Neuron (in vitro differentiated cells): ENCODE measurements around the gene MAEA.

Experiments
- H2AFZ ChIP-seq: one replicate; pipeline ENCODE4 v1.6.1; 2013; ENCODE audit warnings: low read depth, mild to moderate bottlenecking, inconsistent platforms, low read length, moderate library complexity
- H3K27me3 ChIP-seq: one replicate; pipeline ENCODE4 v1.6.1; 2013; ENCODE audit warnings: low read length; ENCODE audit not compliant: insufficient read depth
- H3K36me3 ChIP-seq: one replicate; pipeline ENCODE4 v1.6.1; 2013; ENCODE audit warnings: low read length; ENCODE audit not compliant: insufficient read depth
- H3K4me1 ChIP-seq: one replicate; pipeline ENCODE4 v1.6.1; 2013; ENCODE audit warnings: low read length; ENCODE audit not compliant: insufficient read depth
- H3K4me3 ChIP-seq: 2 replicates; pipeline ENCODE4 v1.5.1; 2013; ENCODE audit warnings: mild to moderate bottlenecking, low read length, moderate library complexity
- H3K9me3 ChIP-seq: one replicate; pipeline ENCODE4 v1.6.1; 2013; ENCODE audit warnings: low read length

The MAEA gene

DNA sequence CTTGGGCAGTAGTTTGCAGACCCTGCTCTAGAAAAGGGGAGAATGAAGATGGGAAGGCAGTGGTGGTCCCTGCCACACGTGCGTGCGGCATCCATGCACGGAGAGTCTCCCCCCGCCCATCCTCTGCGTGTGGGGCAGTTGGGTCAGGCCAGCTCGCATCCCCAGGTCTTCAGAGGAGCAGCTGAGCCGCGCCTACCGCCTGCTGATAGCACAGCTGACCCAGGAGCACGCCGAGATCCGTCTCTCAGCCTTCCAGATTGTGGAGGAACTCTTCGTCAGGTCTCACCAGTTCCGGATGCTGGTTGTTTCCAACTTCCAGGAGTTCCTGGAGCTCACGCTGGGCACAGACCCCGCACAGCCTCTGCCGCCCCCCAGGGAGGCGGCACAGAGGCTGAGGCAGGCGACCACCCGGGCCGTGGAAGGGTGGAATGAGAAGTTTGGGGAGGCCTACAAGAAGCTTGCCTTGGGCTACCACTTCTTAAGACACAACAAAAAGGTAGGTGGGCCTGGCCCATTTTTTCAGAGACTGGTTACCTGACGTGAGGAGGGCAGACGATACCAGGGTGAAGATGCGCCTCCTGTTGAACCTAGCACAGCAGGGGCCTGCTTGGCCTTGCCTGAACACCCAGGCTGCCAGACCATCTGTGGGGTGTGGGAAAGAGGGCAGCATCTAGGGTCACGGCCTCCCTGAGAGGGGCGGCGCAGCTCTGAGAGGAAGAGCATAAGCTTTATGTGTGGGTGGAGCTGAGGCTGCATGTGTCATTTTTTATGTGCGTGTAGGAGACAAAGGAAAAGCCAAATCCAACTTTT, 59.9 kb downstream of the MAEA start:
- no peaks in the 10 kb centered on the region for H3K9me3 ChIP-seq
- peaks cover 19% of the 10 kb centered on the region for H3K4me1 ChIP-seq
- no peak overlapping the region for H3K4me3 ChIP-seq
- peaks cover 19% of the 10 kb centered on the region for H3K36me3 ChIP-seq
- no peaks in the 10 kb centered on the region for H3K27me3 ChIP-seq
- no peak overlapping the region for H2AFZ ChIP-seq

DNA sequence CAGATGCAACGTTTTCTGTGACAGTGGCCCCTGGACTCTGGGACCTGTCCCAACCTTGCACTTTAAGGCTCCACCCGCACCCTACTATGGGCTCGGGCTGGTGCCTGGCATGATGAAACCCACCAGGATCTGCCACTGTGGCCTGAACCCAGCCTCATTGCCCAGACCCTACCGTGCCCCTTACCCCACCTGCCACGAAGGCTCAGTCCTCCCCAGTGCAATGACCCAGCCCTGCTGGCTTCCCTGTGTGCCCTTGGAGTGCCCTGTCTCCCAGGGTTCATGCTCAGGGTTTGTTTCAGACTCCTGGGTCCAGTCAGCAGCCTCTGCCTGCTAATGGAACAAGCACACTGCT, 60.5 kb downstream of the MAEA start:
- Histone ChIP-seq H3K36me3 (peaks cover 19% of the 10 kb centered on the region), H3K4me3 (no peak overlapping the region), H3K9me3 (no peaks in the 10 kb centered on the region)

DNA sequence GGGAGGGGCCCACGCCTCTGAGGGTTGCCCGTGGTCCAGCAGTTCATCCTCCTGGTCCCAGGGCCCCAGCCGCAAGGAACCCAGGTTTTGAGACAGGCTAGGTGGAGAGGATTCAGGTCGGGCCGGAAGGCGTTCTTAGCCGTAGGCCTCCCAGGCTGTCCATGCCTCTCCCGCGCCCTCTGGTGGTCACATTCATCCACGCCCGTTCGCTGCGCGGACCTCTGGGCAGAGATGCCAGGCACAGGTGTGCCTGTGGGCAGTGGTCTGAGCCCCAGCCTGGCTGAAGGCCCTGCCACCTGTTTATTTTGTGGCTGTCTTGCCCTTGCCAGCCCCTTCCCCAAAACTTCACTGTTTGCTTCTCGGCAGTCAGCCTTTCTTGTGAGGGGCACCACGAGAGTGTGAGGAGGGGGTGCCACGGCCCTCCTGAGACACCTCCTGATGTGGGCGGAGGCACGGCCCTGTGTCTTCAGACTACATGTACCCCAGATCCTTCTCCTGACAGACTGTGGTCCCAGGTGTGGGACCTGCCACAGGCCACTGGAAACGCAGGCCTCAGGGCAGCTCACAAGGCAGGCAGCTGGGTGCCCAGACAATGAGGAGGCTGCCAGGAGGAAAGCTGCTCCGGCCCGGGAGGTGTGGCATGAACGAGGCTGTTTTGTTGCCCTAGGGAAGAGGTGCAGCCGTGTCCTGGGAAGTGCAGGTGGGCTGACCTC, 62.3 kb downstream of the MAEA start:
- Histone ChIP-seq H3K4me1 (peaks cover 15% of the 10 kb centered on the region), H3K27me3 (no peaks in the 10 kb centered on the region), H3K4me3 (no peak overlapping the region), H3K36me3 (peaks cover 21% of the 10 kb centered on the region), H3K9me3 (no peaks in the 10 kb centered on the region), H2AFZ (no peak overlapping the region)

More for the DNA sequence above, 60.5 kb downstream of the MAEA start:
- H3K27me3 ChIP-seq: no peaks in the 10 kb centered on the region
- H3K4me1 ChIP-seq: peaks cover 19% of the 10 kb centered on the region
- no peak overlapping the region for H2AFZ ChIP-seq

GRCh38 chr4:1352567-1352900, 62.8 kb downstream of the MAEA start:
- Histone ChIP-seq H3K27me3 (no peaks in the 10 kb centered on the region), H3K4me3 (no peak overlapping the region), H3K36me3 (peaks cover 24% of the 10 kb centered on the region), H3K4me1 (peaks cover 15% of the 10 kb centered on the region), H3K9me3 (no peaks in the 10 kb centered on the region), H2AFZ (no peak overlapping the region)

DNA sequence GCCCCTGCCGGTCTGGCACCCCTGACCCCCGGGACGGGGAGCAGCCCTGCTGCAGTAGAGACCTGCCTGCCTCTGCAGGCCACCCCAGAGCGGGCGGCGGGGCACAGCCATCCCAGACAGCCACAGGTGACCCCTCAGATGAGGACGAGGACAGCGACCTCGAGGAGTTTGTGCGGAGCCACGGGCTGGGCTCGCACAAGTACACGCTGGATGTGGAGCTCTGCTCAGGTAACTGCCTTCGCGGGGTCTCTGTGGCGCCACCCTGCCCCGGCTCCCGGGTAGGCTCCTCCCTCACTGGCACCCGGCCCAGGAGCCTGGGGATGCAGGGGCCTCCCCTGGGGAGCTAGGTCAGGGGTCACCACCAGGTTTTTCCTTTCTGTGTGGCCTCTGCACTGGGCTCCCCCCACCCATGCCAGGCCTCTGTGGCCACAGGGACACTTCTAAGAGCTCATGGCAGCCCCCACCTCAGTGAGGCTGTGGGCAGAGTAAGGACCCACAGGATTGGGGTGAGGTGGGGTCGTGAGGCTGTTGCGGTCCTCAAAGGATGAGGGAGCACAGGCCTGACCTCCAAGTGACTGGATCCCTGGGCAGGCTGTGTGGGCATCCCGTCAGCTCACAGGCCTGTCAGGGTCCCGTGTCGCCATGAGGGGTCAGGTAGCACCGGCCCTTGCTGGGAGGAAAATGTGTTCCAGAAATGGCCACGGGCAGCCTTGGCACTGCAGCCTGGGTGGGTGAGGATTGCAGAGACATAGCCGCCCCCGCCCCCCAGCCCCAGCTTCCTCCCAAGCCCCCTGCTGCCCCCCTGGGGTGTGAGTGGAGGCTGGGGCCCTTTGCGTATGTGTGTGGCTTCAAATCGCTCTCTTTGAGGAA, 63.7 kb downstream of the MAEA start:
- H3K4me1 ChIP-seq: peaks cover 7% of the 10 kb centered on the region
- no peak overlapping the region for H3K4me3 ChIP-seq
- H3K36me3 ChIP-seq: peaks cover 25% of the 10 kb centered on the region
- H3K27me3 ChIP-seq: no peaks in the 10 kb centered on the region
- no peak overlapping the region for H2AFZ ChIP-seq
- H3K9me3 ChIP-seq: no peaks in the 10 kb centered on the region

DNA sequence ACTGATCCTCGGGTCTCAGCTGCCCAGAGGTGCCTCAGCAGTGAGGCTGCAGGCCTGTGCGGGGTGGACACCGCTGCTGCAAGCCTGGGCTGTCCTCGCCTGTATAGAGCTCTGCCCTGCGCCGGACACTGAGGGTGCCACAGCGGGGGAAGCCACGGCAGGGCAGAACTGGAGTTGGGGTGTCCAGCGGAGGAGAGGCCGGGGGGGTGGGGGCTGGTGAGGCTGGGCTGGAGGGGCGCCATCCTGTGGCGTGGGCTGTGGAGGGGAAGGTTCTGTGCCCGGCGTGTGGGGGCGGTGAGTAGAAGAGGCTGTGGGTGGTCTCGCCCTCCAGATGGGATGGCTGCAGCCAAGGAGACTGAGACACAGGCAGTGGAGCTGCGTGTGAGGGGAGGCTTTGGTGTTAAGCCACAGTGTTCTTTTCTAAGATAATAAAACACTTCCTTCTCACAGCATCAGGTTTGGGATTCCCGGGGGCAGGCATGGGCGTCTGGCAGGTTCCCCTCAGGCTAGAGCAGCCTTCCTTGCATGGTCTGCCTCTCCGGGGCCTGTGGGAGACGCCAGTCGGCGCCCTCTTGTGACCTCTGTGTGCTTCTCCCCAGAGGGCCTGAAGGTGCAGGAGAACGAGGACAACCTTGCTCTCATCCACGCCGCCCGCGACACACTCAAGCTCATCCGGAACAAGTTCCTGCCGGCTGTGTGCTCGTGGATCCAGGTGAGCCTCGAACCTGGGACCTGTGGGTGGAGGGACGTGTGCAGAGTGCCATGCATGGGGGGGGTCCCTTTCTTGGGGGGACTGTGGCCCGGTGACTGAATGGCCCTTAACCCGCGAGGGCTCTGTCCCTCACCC, 64.7 kb downstream of the MAEA start:
- H3K9me3 ChIP-seq: no peaks in the 10 kb centered on the region
- H3K27me3 ChIP-seq: no peaks in the 10 kb centered on the region
- no peak overlapping the region for H3K4me3 ChIP-seq
- H3K36me3 ChIP-seq: peaks cover 25% of the 10 kb centered on the region
- peaks cover 3% of the 10 kb centered on the region for H3K4me1 ChIP-seq
- no peak overlapping the region for H2AFZ ChIP-seq

DNA sequence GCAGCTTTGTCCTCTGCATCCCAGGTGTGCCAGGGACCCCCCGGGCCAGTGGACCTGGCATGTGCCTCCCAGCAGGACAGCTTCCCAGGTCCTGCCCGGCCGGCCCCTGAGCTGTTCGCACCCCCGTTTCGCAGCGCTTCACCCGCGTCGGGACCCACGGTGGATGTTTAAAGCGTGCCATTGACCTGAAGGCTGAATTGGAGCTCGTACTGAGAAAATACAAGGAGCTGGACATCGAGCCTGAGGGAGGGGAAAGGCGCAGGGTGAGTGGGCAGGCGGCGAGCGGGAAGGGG, 65.2 kb downstream of the MAEA start:
- no peaks in the 10 kb centered on the region for H3K4me1 ChIP-seq
- no peaks in the 10 kb centered on the region for H3K9me3 ChIP-seq
- H3K4me3 ChIP-seq: no peak overlapping the region
- H3K27me3 ChIP-seq: no peaks in the 10 kb centered on the region
- peaks cover 22% of the 10 kb centered on the region for H3K36me3 ChIP-seq
- no peak overlapping the region for H2AFZ ChIP-seq

DNA sequence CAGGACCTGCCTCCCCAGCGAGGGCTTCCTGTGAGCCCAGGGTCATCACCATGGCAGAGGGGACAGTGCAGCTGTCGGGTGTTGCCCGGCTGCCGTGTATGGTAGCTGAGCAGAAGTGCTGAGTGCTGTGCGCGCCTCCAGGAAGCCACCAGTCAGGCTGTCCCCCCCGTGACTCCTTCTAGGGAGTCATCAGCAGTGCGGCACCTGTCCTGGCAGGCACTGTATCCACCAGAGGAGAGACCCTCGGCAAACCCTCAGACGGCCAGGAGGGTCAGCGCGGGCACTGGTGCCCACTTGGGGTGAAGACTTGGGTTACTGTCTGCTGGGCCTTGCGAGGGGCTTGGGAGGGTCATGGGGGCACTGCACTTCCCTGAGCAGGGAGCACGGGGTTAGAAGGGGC, 65.7 kb downstream of the MAEA start:
- Histone ChIP-seq H3K36me3 (peaks cover 18% of the 10 kb centered on the region), H2AFZ (no peak overlapping the region), H3K4me3 (no peak overlapping the region), H3K9me3 (no peaks in the 10 kb centered on the region), H3K27me3 (no peaks in the 10 kb centered on the region), H3K4me1 (no peaks in the 10 kb centered on the region)

DNA sequence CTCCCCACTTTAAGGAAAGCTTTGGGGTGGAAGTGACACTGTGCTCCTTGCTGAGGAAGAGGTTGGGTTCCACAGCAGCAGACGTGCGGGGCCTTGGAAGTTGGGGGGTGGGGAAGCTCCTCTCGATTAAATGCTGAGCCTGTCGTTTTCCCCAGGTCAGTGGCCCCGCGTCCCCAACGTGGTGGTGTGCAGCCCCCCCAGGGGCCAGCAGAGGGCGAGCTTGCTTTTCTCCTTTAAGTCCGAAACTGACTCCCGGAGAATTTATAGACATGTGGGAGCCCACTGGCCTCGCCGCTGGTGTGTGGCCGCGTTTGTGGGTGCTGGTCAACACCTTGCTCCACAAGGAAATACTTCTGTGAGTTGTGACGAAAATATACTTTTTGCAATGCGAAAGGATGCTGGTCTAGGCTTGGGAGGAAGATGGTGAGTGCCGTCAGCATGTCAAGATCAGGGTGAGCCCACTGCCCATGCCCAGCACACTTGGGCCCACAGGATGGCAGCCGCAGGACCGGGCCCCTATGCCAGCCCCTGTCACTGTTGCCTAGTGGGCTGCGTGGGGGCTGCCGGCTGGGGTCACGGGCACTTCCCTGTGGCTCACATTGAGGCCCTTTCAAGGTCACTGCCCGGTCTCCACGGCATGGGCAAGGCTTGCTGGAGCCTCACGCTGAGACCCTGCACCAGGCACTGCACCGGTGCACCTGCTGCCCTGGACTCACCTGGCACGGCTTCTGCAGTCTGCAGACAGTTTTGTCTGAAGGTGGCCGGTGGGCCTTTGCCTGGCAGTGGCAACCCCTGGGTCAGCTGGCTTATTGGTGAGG, 66.7 kb downstream of the MAEA start:
- H3K4me1 ChIP-seq: no peaks in the 10 kb centered on the region
- no peak overlapping the region for H3K4me3 ChIP-seq
- no peak overlapping the region for H2AFZ ChIP-seq
- H3K36me3 ChIP-seq: peaks cover 14% of the 10 kb centered on the region
- H3K27me3 ChIP-seq: no peaks in the 10 kb centered on the region
- H3K9me3 ChIP-seq: no peaks in the 10 kb centered on the region

DNA sequence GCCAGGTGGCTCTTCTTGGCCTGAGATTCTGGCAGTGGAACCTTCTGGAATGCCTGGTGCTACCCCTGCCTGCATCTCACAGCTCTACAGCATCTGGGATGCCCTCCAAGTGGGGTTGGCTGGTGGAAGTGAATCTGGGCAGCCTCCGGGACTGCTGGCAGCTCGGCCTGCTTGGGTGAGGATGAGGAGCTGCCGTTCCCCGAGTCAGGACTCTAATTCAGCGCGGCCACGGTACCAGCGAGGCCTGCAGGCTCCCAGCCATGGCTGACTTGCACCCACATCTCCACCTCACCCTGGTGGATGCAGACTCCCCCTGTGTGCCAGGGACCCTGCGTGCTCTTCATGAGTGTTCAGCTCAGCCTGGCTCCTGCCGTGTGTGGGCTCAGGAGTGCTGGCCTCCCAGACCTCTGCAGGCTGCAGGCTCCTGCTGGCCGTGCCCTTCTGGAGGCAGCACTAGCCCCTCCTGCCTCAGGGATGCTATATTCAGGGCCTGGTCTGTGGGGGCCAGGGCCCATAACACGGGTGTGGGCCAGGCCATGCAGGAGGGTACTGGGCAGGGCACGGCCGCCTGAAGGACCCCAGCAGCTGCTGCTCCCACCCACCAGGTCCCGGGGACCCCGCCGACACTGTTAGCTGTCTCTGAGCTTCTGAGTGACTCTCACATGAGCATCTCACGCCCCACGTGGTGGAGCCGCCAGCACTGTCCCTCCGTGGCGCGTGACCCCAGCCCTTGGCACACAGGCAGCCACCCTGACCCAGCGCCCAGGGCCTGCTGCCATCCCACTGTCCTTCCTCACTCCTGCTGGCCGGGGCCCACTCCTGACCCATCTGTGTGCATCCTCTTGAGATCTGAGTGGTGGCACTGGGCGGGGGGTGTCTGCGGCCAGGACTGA, 67.9 kb downstream of the MAEA start:
- Histone ChIP-seq H3K9me3 (no peaks in the 10 kb centered on the region), H2AFZ (no peak overlapping the region), H3K27me3 (no peaks in the 10 kb centered on the region), H3K36me3 (peaks cover 13% of the 10 kb centered on the region), H3K4me1 (no peaks in the 10 kb centered on the region), H3K4me3 (no peak overlapping the region)

- Histone ChIP-seq H2AFZ (no peak overlapping the region), H3K36me3 (peaks cover 7% of the 10 kb centered on the region), H3K9me3 (no peaks in the 10 kb centered on the region), H3K4me1 (no peaks in the 10 kb centered on the region), H3K27me3 (no peaks in the 10 kb centered on the region), H3K4me3 (no peak overlapping the region)
These were observed 68.9 kb downstream of the MAEA start for GRCh38 chr4:1358421-1359143.
